ENCODE data around the gene DENND1A.

The DENND1A gene

DNA sequence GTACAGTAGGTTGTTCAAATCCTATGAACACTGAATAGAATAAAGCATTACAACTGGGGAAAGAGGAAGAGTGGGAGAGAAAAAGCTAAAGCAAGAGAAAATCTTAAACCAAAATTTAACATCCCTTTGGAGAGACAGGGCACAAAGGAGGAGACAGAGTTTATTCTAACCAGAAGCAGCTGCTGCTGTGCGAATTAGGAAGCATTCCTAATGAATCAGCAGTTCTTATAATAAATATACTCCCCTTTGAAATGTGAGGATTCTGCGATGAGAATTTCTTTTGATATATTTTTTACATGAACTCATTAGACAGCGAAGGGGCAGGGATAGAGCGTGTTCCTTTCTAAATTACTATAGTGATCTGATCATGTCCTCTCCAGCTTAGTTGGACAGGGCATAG is 233.4 kb downstream of the DENND1A start:
- DNase-seq (ENCODE audit: insufficient read length, low spot score): no peak
- FAIRE-seq: no peak
- TF ChIP-seq CTCF (IDR thresholded peaks at IDR 0.05; ENCODE audit: insufficient read depth, missing control alignments): no peak

DNA sequence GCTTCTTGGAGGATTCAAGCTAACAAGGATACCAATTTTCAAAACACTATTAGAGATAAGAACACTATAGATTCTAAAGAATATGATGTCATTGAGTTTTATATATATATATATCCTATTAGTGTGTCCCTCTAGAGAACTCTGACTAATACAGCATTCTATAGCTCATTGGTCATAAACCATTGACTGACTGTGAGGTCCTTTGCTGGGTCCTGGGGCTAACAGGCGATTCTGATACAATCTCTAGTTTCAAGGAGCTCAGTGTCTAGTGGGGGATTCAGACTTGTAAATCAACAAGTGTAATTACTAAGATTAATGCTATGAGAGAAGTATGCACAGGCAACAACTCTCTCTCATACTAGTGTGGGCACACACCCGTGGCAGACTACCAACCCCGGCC is 234.5 kb downstream of the DENND1A start:
- FAIRE-seq: no peak
- DNase-seq (ENCODE audit: insufficient read length, low spot score): no peak
- TF ChIP-seq CTCF (IDR thresholded peaks at IDR 0.05; ENCODE audit: insufficient read depth, missing control alignments): no peak

DNA sequence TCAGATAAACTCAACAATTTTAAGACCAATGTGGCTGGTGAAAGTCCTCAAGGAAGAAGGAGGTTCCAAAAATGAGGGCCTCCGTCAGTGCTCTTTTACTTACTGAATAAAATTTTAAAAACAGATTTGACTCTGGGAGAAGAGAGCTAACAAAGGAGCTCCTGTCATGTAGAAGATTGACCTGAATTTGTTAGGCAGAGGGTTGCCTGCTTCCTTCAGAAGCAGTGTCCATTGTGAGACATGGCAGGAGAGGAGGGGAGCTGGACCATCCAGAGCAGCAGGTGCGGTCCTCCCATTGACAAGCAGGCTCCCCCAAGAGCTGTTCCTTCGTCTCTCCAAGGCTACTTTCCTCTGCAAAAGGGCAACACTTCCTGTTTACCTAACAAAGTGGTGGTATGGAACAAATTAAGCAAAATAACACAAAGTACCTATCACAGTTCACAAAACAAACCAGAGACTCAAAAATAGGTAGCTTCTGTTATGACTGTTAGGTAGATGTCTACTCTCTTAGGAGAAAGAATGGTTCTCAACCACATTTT is 238.1 kb downstream of the DENND1A start:
- DNase-seq (ENCODE audit: insufficient read length, low spot score) (no peak), FAIRE-seq (no peak)
- no peak for TF ChIP-seq CTCF (IDR thresholded peaks at IDR 0.05; ENCODE audit: insufficient read depth, missing control alignments)

GRCh38 chr9:123689701-123690428 is 240.1 kb downstream of the DENND1A start:
- DNase-seq (ENCODE audit: insufficient read length, low spot score) (no peak), FAIRE-seq (no peak)
- TF ChIP-seq CTCF (IDR thresholded peaks at IDR 0.05; ENCODE audit: insufficient read depth, missing control alignments): no peak

DNA sequence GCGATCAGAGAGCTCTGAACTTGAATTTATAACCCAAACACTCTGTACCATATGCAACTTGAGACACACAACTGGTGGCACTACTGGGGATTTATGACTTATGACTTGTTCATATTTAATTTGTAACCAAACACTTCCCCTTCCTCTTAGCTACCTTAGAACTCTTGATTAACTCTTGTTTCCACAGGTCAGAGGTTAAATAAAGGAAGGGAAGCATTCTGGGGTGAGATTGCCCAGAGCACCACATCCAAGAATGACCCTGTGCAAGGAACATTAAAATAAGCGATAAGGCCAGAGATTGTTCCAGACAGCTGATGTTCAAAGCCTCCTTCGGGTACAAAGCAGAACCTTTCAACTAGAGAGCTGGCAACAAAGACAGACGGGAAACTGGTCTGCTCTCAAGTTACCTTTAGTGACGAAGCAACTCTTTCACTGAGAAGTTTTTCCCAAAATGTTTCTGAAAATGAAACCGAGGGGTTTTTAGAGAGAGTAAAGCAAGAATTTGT is 242.6 kb downstream of the DENND1A start:
- no peak for TF ChIP-seq CTCF (IDR thresholded peaks at IDR 0.05; ENCODE audit: insufficient read depth, missing control alignments)
- DNase-seq (ENCODE audit: insufficient read length, low spot score) (no peak), FAIRE-seq (no peak)

DNA sequence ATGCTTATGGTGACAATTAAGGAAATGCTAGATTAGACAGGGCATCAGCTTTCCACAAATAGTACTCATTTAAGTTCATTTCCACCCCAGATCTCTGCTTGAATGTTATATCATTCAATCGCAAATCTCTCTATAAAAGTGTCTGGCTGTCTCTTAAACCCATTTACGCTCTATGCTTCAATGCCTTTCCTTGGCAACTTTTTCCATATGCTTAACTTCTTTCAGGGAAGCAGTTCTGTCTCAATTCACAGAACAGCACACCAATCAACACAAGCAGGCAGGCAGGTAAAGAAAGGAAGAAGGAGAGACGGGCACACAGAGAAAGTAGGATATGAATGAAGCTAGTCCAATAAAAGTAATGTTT is 243.1 kb downstream of the DENND1A start:
- FAIRE-seq: no peak
- no peak for DNase-seq (ENCODE audit: insufficient read length, low spot score)
- TF ChIP-seq CTCF (IDR thresholded peaks at IDR 0.05; ENCODE audit: insufficient read depth, missing control alignments): no peak

GRCh38 chr9:123686131-123686828 is 243.6 kb downstream of the DENND1A start:
- DNase-seq (ENCODE audit: insufficient read length, low spot score) (no peak), FAIRE-seq (no peak)
- TF ChIP-seq CTCF (IDR thresholded peaks at IDR 0.05; ENCODE audit: insufficient read depth, missing control alignments): no peak

Measured in D721Med (cell line).